GM23248 (cell line): ENCODE data around the gene ZCCHC10. TPM values are rescaled to one million over a fixed set of nuclear protein-coding genes. Genes with fewer than 3 reads are reported as not detected.
"Not testable (repeated sequence)": the region's sequence is repeated elsewhere in the genome, so short reads cannot be mapped to it uniquely, and the experiment has no call there.

Experiments used
- DNase-seq: peaks from one replicate; pipeline ENCODE4 v3.0.0-alpha.2; 2015
- H2AFZ ChIP-seq: fragments of 200-600 bp; sonication (generic); 2 replicates; pipeline ENCODE4 v1.6.1; 2016; ENCODE audit warnings: antibody characterized with exemption
- H3F3A ChIP-seq: fragments of 200-600 bp; sonication (generic); 2 replicates; pipeline ENCODE4 v1.6.1; 2016; ENCODE audit warnings: mild to moderate bottlenecking, antibody characterized with exemption, mixed run types; ENCODE audit not compliant: insufficient read depth
- H3K27ac ChIP-seq: fragments of 200-600 bp; sonication (generic); 2 replicates; pipeline ENCODE4 v1.5.1; 2016; ENCODE audit warnings: mild to moderate bottlenecking
- H3K27me3 ChIP-seq: fragments of 200-600 bp; sonication (generic); replicated peaks from 2 replicates; pipeline ENCODE4 v1.6.1; 2016; ENCODE audit warnings: mild to moderate bottlenecking; ENCODE audit not compliant: insufficient read depth
- H3K36me3 ChIP-seq: fragments of 200-600 bp; sonication (generic); 2 replicates; pipeline ENCODE4 v1.6.1; 2016; ENCODE audit warnings: low read depth, mild to moderate bottlenecking
- H3K4me1 ChIP-seq: fragments of 200-600 bp; sonication (generic); 2 replicates; pipeline ENCODE4 v1.6.1; 2016; ENCODE audit warnings: mild to moderate bottlenecking; ENCODE audit not compliant: insufficient read depth
- H3K4me2 ChIP-seq: fragments of 200-600 bp; sonication (generic); one replicate; pipeline ENCODE4 v1.6.1; 2016; ENCODE audit warnings: mild to moderate bottlenecking; ENCODE audit not compliant: unreplicated experiment
- H3K4me3 ChIP-seq: fragments of 200-600 bp; sonication (generic); 2 replicates; pipeline ENCODE4 v1.5.1; 2016; ENCODE audit warnings: mild to moderate bottlenecking
- H3K79me2 ChIP-seq: fragments of 200-600 bp; sonication (generic); 2 replicates; pipeline ENCODE4 v1.6.1; 2016; ENCODE audit warnings: mild to moderate bottlenecking; ENCODE audit not compliant: insufficient read depth
- H3K9ac ChIP-seq: fragments of 200-600 bp; sonication (generic); 2 replicates; pipeline ENCODE4 v1.6.1; 2016; ENCODE audit warnings: mild to moderate bottlenecking
- H3K9me2 ChIP-seq: fragments of 200-600 bp; sonication (generic); 2 replicates; pipeline ENCODE4 v1.6.1; 2016; ENCODE audit warnings: mixed run types, mild to moderate bottlenecking, moderate library complexity; ENCODE audit not compliant: insufficient read depth
- H3K9me3 ChIP-seq: fragments of 200-600 bp; sonication (generic); one replicate; pipeline ENCODE4 v1.6.1; 2017; ENCODE audit warnings: low read depth
- H4K20me1 ChIP-seq: fragments of 200-600 bp; sonication (generic); 2 replicates; pipeline ENCODE4 v1.6.0; 2016; ENCODE audit not compliant: insufficient read depth
- EZH2 ChIP-seq: fragments of 200-600 bp; sonication (generic); IDR thresholded peaks from 2 replicates; pipeline ENCODE4 v1.6.1; 2018; ENCODE audit warnings: antibody characterized with exemption, mild to moderate bottlenecking; ENCODE audit not compliant: insufficient read depth, poor library complexity, severe bottlenecking
- EZH2phosphoT487 ChIP-seq: fragments of 200-600 bp; sonication (generic); IDR thresholded peaks from 2 replicates; pipeline ENCODE4 v1.6.1; 2018; ENCODE audit warnings: antibody characterized with exemption, moderate library complexity, mild to moderate bottlenecking, low read depth; ENCODE audit not compliant: insufficient read depth
- WGBS, 2 experiments: methylation state at CpG; one replicate each; pipeline ENCODE4 v1.1.6; 2015 to 2017; ENCODE audit warnings: low lambda C conversion rate in 2 of 2, low coverage in 1 of 2; ENCODE audit errors: missing lambda C conversion rate in 2 of 2; 5-methylcytosine and 5-hydroxymethylcytosine counted together
- in situ Hi-C: fragments of 300-500 bp; cut with MboI; formaldehyde crosslinking; loops from 2 replicates; pipeline ENCODE4 v1.15.0; 2020
- polyA plus RNA-seq: library from polyadenylated mRNA; unstranded; fragments of >200 nt; fragmentation: Nextera tagmentation; extraction: Ambion mirVana; gene quantifications from 2 replicates; pipeline ENCODE4 v1.2.1, GENCODE V29; 2016
- total RNA-seq: library from RNA; depleted of rRNA; stranded (reverse); fragments of >200 nt; shearing (Covaris generic); gene quantifications from 2 replicates; pipeline ENCODE4 v1.2.3, GENCODE V29; 2014

The ZCCHC10 gene
- total and polyA plus RNA-seq, 2 experiments from 2014 or later: 9.5 to 22.6 TPM

DNA sequence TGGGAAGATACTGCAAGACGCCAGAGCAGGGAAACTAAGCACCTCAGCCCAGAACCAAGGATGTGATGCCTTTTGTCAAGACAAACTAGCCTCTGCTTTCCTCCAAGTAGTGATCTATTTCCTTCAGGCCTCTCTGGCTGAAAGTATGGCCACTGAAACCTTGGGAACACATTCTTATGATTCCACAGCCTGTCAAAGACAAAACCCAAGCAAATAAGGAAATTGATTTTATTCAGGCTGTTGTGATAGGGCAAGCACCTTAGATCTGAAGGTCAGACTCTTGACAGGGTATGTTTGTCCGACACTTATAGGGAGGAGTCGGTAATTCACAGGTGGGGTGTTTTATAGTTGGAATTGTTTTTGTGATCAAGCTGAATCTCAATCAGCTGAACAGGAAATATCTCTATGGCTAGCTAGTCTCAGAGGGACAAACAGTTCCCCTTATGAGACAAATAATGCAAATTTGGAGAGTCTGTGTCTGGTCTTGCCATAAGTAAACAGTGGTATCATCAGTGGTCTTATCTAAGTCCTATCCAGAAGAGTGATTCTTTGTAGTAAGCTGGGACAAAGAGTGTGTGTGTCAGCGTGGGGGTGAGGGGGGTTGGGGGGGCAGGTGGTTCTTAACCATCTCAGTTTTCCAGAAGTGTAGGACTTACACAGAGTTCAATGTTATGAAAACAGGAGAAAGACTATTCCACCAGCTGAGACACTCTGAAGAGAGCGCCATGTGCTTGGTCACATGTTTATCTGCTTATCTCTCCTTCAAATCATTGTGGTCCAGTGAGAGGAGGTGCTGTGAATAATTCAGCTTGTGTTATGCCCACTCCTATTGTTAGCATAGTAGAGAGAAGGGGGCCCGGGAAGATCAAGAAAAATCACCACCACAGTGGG, 6.7 kb upstream of the ZCCHC10 start:
- in situ Hi-C loops: no loop called here

DNA sequence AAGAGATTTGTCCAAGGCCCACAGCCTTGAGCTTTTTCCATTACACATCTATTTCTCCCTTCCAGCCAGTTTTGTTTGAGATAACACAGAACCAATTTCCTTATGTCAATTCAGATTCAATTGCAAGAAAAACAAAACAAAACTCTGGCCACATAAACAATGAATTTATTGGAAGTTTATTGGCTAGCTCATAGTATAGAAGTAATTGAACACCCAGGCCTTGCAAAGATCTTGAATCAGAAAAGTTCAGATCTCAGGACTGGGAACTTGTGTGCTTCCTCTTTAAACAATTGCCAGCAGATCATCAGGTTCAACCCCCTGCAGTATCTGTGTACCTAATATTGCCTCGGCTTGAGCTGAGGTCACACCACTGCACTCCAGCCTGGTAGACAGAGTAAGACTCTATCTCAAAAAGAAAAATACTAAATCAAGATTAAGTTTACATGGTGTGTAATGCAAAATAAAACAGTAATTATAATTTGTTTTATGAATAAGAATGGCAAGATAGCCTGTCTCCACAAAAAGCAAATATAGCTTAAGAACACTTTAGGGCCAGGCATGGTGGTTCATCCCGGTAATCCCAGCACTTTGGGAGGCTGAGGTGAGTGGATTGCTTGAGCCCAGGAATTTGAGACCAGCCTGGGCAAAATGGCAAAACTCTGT, 4.1 kb upstream of the ZCCHC10 start:
- no peak for DNase-seq
- Histone ChIP-seq H3K79me2 (peaks cover 3% of the 10 kb centered on the region; the same call in 1 of the 2 replicates), H4K20me1 (no peaks in the 10 kb centered on the region), H3K27ac (no peak overlapping the region), H3K9me3 (no peaks in the 10 kb centered on the region), H3K4me3 (no peak overlapping the region), H2AFZ (no peak overlapping the region), H3K9ac (no peak overlapping the region), H3K9me2 (no peaks in the 10 kb centered on the region), H3K36me3 (no peaks in the 10 kb centered on the region), H3K4me1 (no peaks in the 10 kb centered on the region), H3F3A (peaks cover 4% of the 10 kb centered on the region; the same call in 1 of the 2 replicates), H3K4me2 (no peak overlapping the region), H3K27me3 (no peaks in the 10 kb centered on the region)
- 77 to 78% methylated on average over 2 of the region's 2 CpGs for WGBS, 2 experiments
- in situ Hi-C loops: no loop called here
- TF ChIP-seq EZH2: no peak
- TF ChIP-seq EZH2phosphoT487: no peak

More for the DNA sequence above, 6.7 kb upstream of the ZCCHC10 start:
- Histone ChIP-seq H3F3A (no peaks in the 10 kb centered on the region), H4K20me1 (no peaks in the 10 kb centered on the region), H3K4me3 (no peak overlapping the region), H2AFZ (no peak overlapping the region), H3K36me3 (no peaks in the 10 kb centered on the region), H3K9me2 (no peaks in the 10 kb centered on the region), H3K4me1 (no peaks in the 10 kb centered on the region), H3K9ac (no peak overlapping the region), H3K27ac (no peak overlapping the region), H3K79me2 (no peaks in the 10 kb centered on the region), H3K4me2 (no peak overlapping the region), H3K27me3 (no peaks in the 10 kb centered on the region), H3K9me3 (no peaks in the 10 kb centered on the region)
- TF ChIP-seq EZH2 (no peak), EZH2phosphoT487 (no peak)
- WGBS, 2 experiments: 61 to 67% methylated on average over 6 of the region's 6 CpGs
- no peak for DNase-seq

DNA sequence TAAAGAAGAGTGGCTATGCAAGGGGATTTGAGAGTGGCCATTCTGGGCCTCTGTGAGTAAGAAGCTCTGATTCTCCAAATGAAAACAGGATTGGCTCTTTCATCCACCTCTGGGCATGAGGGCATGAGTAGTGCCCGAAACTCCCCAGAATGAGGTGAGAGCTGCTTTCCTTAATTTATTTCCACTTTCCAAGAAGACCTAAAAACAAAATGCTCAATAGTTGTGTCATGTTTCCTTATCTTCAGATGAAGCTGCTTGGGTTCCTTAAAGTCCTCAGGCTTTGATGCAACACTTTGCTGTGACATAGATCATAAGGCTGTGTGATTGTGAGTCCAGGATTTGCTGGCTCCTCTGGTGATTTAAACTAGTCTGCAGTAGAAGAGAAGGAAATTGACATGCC, 3.1 kb upstream of the ZCCHC10 start:
- H3K27me3 ChIP-seq: no peaks in the 10 kb centered on the region
- 93 to 100% methylated on average over 1 of the region's 1 CpG for WGBS, 2 experiments

DNA sequence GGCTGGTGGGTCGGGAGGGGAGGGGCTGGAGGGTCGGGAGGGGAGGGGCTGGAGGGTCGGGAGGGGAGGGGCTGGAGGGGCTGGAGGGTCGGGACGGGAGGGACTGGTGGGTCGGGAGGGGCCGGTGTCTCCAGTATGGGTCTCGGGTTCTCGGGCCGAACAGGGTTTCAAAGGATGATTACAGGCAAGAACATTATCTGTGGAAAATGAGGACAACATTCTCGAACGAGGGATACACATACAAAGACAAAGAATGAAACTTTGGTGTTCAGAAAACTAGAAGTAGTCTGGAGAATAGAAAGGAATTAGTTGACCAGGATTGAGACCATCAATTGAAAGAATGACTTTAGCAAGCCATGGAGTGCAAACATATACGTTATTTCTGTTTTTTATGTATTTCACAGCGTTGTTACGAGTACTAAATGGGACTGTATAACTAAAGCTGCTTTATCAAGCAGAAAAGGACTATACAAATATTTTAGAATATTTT, 360 bp upstream of the ZCCHC10 start:
- Histone ChIP-seq H3K79me2 (peaks cover 40% of the 10 kb centered on the region), H3K27ac (peak overlapping the region; percentile 32), H3F3A (peaks cover 5% of the 10 kb centered on the region; the same call in 1 of the 2 replicates), H3K4me1 (peaks cover 5% of the 10 kb centered on the region; the same call in 1 of the 2 replicates), H2AFZ (peak overlapping the region; percentile 96), H3K4me2 (peak overlapping the region; percentile 86), H3K4me3 (peak overlapping the region; percentile 87), H3K9ac (peak overlapping the region; percentile 91), H3K36me3 (no peaks in the 10 kb centered on the region), H4K20me1 (no peaks in the 10 kb centered on the region), H3K9me3 (no peaks in the 10 kb centered on the region), H3K9me2 (no peaks in the 10 kb centered on the region), H3K27me3 (no peaks in the 10 kb centered on the region)
- TF ChIP-seq EZH2 (no peak), EZH2phosphoT487 (no peak)
- 8 to 18% methylated on average over 8 to 15 of the region's 15 CpGs for whole genome bisulfite sequencing, 2 experiments
- in situ Hi-C loops: no loop called here
- DNase-seq: no peak

More for the DNA sequence above, 3.1 kb upstream of the ZCCHC10 start:
- no peak for DNase-seq
- Histone ChIP-seq H3K79me2 (peaks cover 13% of the 10 kb centered on the region), H3K27ac (no peak overlapping the region), H3K9me3 (no peaks in the 10 kb centered on the region), H3K9me2 (no peaks in the 10 kb centered on the region), H3K4me2 (no peak overlapping the region), H3K9ac (no peak overlapping the region), H3K4me3 (no peak overlapping the region), H3K4me1 (peaks cover 5% of the 10 kb centered on the region; the same call in 1 of the 2 replicates), H2AFZ (no peak overlapping the region), H3K36me3 (no peaks in the 10 kb centered on the region), H3F3A (peaks cover 5% of the 10 kb centered on the region; the same call in 1 of the 2 replicates), H4K20me1 (no peaks in the 10 kb centered on the region)
- in situ Hi-C loops: no loop called here
- TF ChIP-seq EZH2 (no peak), EZH2phosphoT487 (no peak)

DNA sequence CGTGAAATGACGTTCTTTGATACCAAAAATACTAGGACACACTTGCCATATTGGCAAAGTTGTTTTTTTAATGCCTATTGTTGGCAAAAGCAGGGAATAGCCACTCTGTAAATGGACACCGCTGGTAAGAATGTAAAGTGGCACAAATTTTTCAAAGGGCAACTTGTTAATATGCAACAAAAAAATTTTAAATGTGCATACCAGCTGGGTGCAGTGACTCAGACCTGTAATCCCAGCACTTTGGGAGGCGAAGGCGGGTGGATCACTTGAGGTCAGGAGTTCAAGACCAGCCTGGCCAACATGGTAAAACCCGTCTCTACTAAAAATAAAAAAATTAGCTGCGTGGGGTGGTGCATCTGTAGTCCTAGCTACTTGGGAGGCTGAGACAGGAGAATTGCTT, 6.9 kb downstream of the ZCCHC10 start:
- H4K20me1 ChIP-seq, H2AFZ ChIP-seq, H3K9ac ChIP-seq, H3K27ac ChIP-seq, H3K9me2 ChIP-seq, H3K4me2 ChIP-seq, H3F3A ChIP-seq, DNase-seq, H3K9me3 ChIP-seq, H3K27me3 ChIP-seq, in situ Hi-C loops, H3K4me1 ChIP-seq, H3K4me3 ChIP-seq: not testable (repeated sequence)
- peaks cover 18% of the 10 kb centered on the region; the same call in 1 of the 2 replicates for H3K36me3 ChIP-seq
- WGBS, 2 experiments: 77 to 81% methylated on average over 7 of the region's 7 CpGs
- peaks cover 97% of the 10 kb centered on the region for H3K79me2 ChIP-seq
